ENCODE measurements around the gene MLPH. TPM values are rescaled to one million over a fixed set of nuclear protein-coding genes. Genes with fewer than 3 reads are reported as not detected.
A peak's percentile ranks its signal among the peaks of the same experiment; 100 is the strongest.

The MLPH gene
- total RNA-seq, 2 experiments from 2014 or later = not detected

GRCh38 chr2:237491515-237492118 is 4.6 kb downstream of the MLPH start:
- DNase-seq (no peak), ATAC-seq (peak; percentile 51)
- Mint-ChIP-seq H3K4me3 (no peak overlapping the region), H3K27ac (no peak overlapping the region), H3K36me3 (ENCODE audit: low read depth) (peaks cover 5% of the 10 kb centered on the region), H3K27me3 (peaks cover 34% of the 10 kb centered on the region), H3K4me1 (ENCODE audit: low read depth) (no peaks in the 10 kb centered on the region), H3K9me3 (peaks cover 24% of the 10 kb centered on the region)
- ChIA-PET CTCF (interaction anchor here (1.0 to 1.5 kb wide), 2 partner anchors 21 to 80 kb away, joined by 4 to 5 read pairs; no protein-coding TSS in a partner anchor), POLR2A (no interaction called here)
- intact Hi-C loops (cut with micrococcal nuclease) = no loop called here
- no peak for TF ChIP-seq CTCF (IDR thresholded peaks at IDR 0.05)

- intact Hi-C loops (cut with micrococcal nuclease) = no loop called here
- ATAC-seq (no peak), DNase-seq (no peak)
- H3K27me3 Mint-ChIP-seq = peaks cover 32% of the 10 kb centered on the region
- H3K4me3 Mint-ChIP-seq = no peak overlapping the region
- H3K27ac Mint-ChIP-seq = no peak overlapping the region
- CTCF ChIA-PET = interaction anchor here (1.5 to 1.9 kb wide), 2 partner anchors 20 to 80 kb away, joined by 5 to 7 read pairs; no protein-coding TSS in a partner anchor
- TF ChIP-seq CTCF (IDR thresholded peaks at IDR 0.05) = no peak
- POLR2A ChIA-PET = no interaction called here
- H3K36me3 Mint-ChIP-seq (ENCODE audit: low read depth) = peaks cover 5% of the 10 kb centered on the region
- H3K4me1 Mint-ChIP-seq (ENCODE audit: low read depth) = no peaks in the 10 kb centered on the region
- H3K9me3 Mint-ChIP-seq = peaks cover 24% of the 10 kb centered on the region
These were observed 5.3 kb downstream of the MLPH start for GRCh38 chr2:237492137-237492890.

GRCh38 chr2:237494066-237494465 is 7.0 kb downstream of the MLPH start:
- Mint-ChIP-seq H3K27ac (no peak overlapping the region), H3K27me3 (peaks cover 28% of the 10 kb centered on the region), H3K9me3 (peaks cover 24% of the 10 kb centered on the region), H3K36me3 (ENCODE audit: low read depth) (peaks cover 5% of the 10 kb centered on the region), H3K4me1 (ENCODE audit: low read depth) (no peaks in the 10 kb centered on the region), H3K4me3 (no peak overlapping the region)
- TF ChIP-seq CTCF (IDR thresholded peaks at IDR 0.05) = no peak
- no peak for DNase-seq
- no peak for ATAC-seq
- intact Hi-C loops (cut with micrococcal nuclease) = no loop called here
- POLR2A ChIA-PET = no interaction called here
- CTCF ChIA-PET = interaction anchor here (1.9 kb wide), 1 partner anchor 78 kb away, joined by 7 read pairs; no protein-coding TSS in a partner anchor

- no peak for TF ChIP-seq CTCF (IDR thresholded peaks at IDR 0.05)
- ChIA-PET CTCF (no interaction called here), POLR2A (no interaction called here)
- Mint-ChIP-seq H3K27me3 (peaks cover 24% of the 10 kb centered on the region), H3K4me3 (no peak overlapping the region), H3K9me3 (peaks cover 21% of the 10 kb centered on the region), H3K36me3 (ENCODE audit: low read depth) (peaks cover 5% of the 10 kb centered on the region), H3K27ac (no peak overlapping the region), H3K4me1 (ENCODE audit: low read depth) (no peaks in the 10 kb centered on the region)
- ATAC-seq (no peak), DNase-seq (no peak)
- intact Hi-C loops (cut with micrococcal nuclease) = no loop called here
These were observed 8.6 kb downstream of the MLPH start for GRCh38 chr2:237495521-237496117.

GRCh38 chr2:237496428-237496827 is 9.4 kb downstream of the MLPH start:
- POLR2A ChIA-PET = no interaction called here
- Mint-ChIP-seq H3K27me3 (peaks cover 29% of the 10 kb centered on the region), H3K4me1 (ENCODE audit: low read depth) (peaks cover 2% of the 10 kb centered on the region), H3K4me3 (no peak overlapping the region), H3K36me3 (ENCODE audit: low read depth) (peaks cover 5% of the 10 kb centered on the region), H3K27ac (no peak overlapping the region), H3K9me3 (peaks cover 12% of the 10 kb centered on the region)
- DNase-seq = no peak
- no peak for ATAC-seq
- TF ChIP-seq CTCF (IDR thresholded peaks at IDR 0.05) = no peak
- CTCF ChIA-PET = no interaction called here
- intact Hi-C loops (cut with micrococcal nuclease) = no loop called here

Data from activated CD8-positive, alpha-beta T cell treated with anti-CD3 and anti-CD28 coated beads for 36 hours (primary cell).